Left hindlimb (tissue), 1 donor: Measurements from ENCODE around the gene LRFN2.

Experiments used
- DNase-seq: peaks from one replicate; pipeline ENCODE4 v3.0.0-alpha.2; 2018

The LRFN2 gene

GRCh38 chr6:40394381-40394780, 192.8 kb downstream of the LRFN2 start:
- DNase-seq: no peak

GRCh38 chr6:40393641-40394040, 193.5 kb downstream of the LRFN2 start:
- DNase-seq: no peak

GRCh38 chr6:40392589-40392988, 194.6 kb downstream of the LRFN2 start:
- DNase-seq: no peak

GRCh38 chr6:40391851-40392517, 195.2 kb downstream of the LRFN2 start:
- no peak for DNase-seq

GRCh38 chr6:40391086-40391485, 196.1 kb downstream of the LRFN2 start:
- DNase-seq: no peak

- DNase-seq: no peak
Measured at GRCh38 chr6:40390144-40390800, 196.9 kb downstream of the LRFN2 start.

GRCh38 chr6:40389254-40389653, 197.9 kb downstream of the LRFN2 start:
- no peak for DNase-seq

GRCh38 chr6:40387871-40388264, 199.3 kb downstream of the LRFN2 start:
- DNase-seq: no peak

GRCh38 chr6:40387127-40387870, 199.9 kb downstream of the LRFN2 start:
- no peak for DNase-seq

- no peak for DNase-seq
Measured at GRCh38 chr6:40386200-40386599, 201.0 kb downstream of the LRFN2 start.

GRCh38 chr6:40383348-40384115, 203.6 kb downstream of the LRFN2 start:
- no peak for DNase-seq

GRCh38 chr6:40380271-40380670, 206.9 kb downstream of the LRFN2 start:
- DNase-seq: no peak

- DNase-seq: no peak
Measured at GRCh38 chr6:40379811-40380210, 207.4 kb downstream of the LRFN2 start.

- no peak for DNase-seq
Measured at GRCh38 chr6:40378725-40379074, 208.5 kb downstream of the LRFN2 start.

- no peak for DNase-seq
Measured at GRCh38 chr6:40378071-40378724, 209.0 kb downstream of the LRFN2 start.

GRCh38 chr6:40377173-40377806, 209.9 kb downstream of the LRFN2 start:
- DNase-seq: no peak

- no peak for DNase-seq
Measured at GRCh38 chr6:40376113-40376650, 211.0 kb downstream of the LRFN2 start.

GRCh38 chr6:40373267-40373666, 213.9 kb downstream of the LRFN2 start:
- no peak for DNase-seq

- no peak for DNase-seq
Measured at GRCh38 chr6:40371621-40372020, 215.5 kb downstream of the LRFN2 start.

GRCh38 chr6:40371095-40371494, 216.1 kb downstream of the LRFN2 start:
- no peak for DNase-seq

- DNase-seq: no peak
Measured at GRCh38 chr6:40369891-40370290, 217.3 kb downstream of the LRFN2 start.

- no peak for DNase-seq
Measured at GRCh38 chr6:40369042-40369441, 218.1 kb downstream of the LRFN2 start.
